CD4-positive, alpha-beta T cell treated with Interleukin-10 for 1 hour (primary cell): ENCODE measurements around the gene NEUROD1.

Experiments
- DNase-seq: peaks from one replicate; pipeline ENCODE4 v3.0.0-alpha.2; 2020

NEUROD1 gene

GRCh38 chr2:181679544-181679979, 755 bp downstream of the NEUROD1 start:
- DNase-seq, result no peak

- no peak for DNase-seq
These were observed 1.3 kb downstream of the NEUROD1 start for GRCh38 chr2:181678861-181679543.

GRCh38 chr2:181677912-181678586, 2.3 kb downstream of the NEUROD1 start:
- peak; percentile 45 for DNase-seq

GRCh38 chr2:181675254-181675653, 5.1 kb downstream of the NEUROD1 start:
- DNase-seq, result no peak

GRCh38 chr2:181674461-181674860, 5.9 kb downstream of the NEUROD1 start:
- no peak for DNase-seq

- no peak for DNase-seq
These were observed 7.1 kb downstream of the NEUROD1 start for GRCh38 chr2:181673173-181673572.

- DNase-seq, result no peak
These were observed 7.9 kb downstream of the NEUROD1 start for GRCh38 chr2:181672255-181673008.

- DNase-seq, result no peak
These were observed 9.7 kb downstream of the NEUROD1 start for GRCh38 chr2:181670632-181671031.

- no peak for DNase-seq
These were observed 13.1 kb downstream of the NEUROD1 start for GRCh38 chr2:181667234-181667633.

GRCh38 chr2:181662287-181662686, 18.0 kb downstream of the NEUROD1 start:
- DNase-seq, result no peak

GRCh38 chr2:181660181-181660580, 20.1 kb downstream of the NEUROD1 start:
- DNase-seq, result no peak

- DNase-seq, result no peak
These were observed 21.9 kb downstream of the NEUROD1 start for GRCh38 chr2:181658444-181658843.

GRCh38 chr2:181657379-181657778, 22.9 kb downstream of the NEUROD1 start:
- DNase-seq, result no peak

- DNase-seq, result peak; percentile 1
These were observed 23.6 kb downstream of the NEUROD1 start, which contains the start of gene CERKL for GRCh38 chr2:181656450-181657291. TSS of gene CERKL (minus strand) at chr2:181657105. CDS start at chr2:181657006, 99 bp downstream.

GRCh38 chr2:181655519-181655918, 24.8 kb downstream of the NEUROD1 start:
- no peak for DNase-seq

- DNase-seq, result no peak
These were observed 30.8 kb downstream of the NEUROD1 start for GRCh38 chr2:181649436-181649979.

- no peak for DNase-seq
These were observed 31.7 kb downstream of the NEUROD1 start for GRCh38 chr2:181648478-181649155.

GRCh38 chr2:181646415-181646987, 33.8 kb downstream of the NEUROD1 start:
- no peak for DNase-seq

- DNase-seq, result no peak
These were observed 37.2 kb downstream of the NEUROD1 start for GRCh38 chr2:181643151-181643550.

GRCh38 chr2:181642086-181642485, 38.2 kb downstream of the NEUROD1 start:
- no peak for DNase-seq

GRCh38 chr2:181639686-181640085, 40.6 kb downstream of the NEUROD1 start:
- no peak for DNase-seq
